Endothelial cell (in vitro differentiated cells): ENCODE results near the gene AMPD3. TPM values are rescaled to one million over a fixed set of nuclear protein-coding genes. Genes with fewer than 3 reads are reported as not detected.

Experiments used
- DNase-seq: peaks from one replicate; pipeline ENCODE4 v3.0.0; 2021; ENCODE audit warnings: low spot score
- H3K27ac Mint-ChIP-seq: one replicate; pipeline ENCODE4 v1.8.0; 2021; ENCODE audit warnings: mixed read lengths, inconsistent platforms; ENCODE audit not compliant: unreplicated experiment
- H3K27me3 Mint-ChIP-seq: one replicate; pipeline ENCODE4 v1.8.0; 2021; ENCODE audit warnings: mild to moderate bottlenecking, moderate library complexity, mixed read lengths, inconsistent platforms; ENCODE audit not compliant: unreplicated experiment
- H3K36me3 Mint-ChIP-seq: one replicate; pipeline ENCODE4 v1.8.0; 2021; ENCODE audit warnings: mild to moderate bottlenecking, low read depth, mixed read lengths, inconsistent platforms; ENCODE audit not compliant: unreplicated experiment
- H3K4me1 Mint-ChIP-seq: one replicate; pipeline ENCODE4 v1.8.0; 2021; ENCODE audit warnings: mild to moderate bottlenecking, mixed read lengths, inconsistent platforms; ENCODE audit not compliant: unreplicated experiment
- H3K4me3 Mint-ChIP-seq: one replicate; pipeline ENCODE4 v1.8.0; 2021; ENCODE audit warnings: mild to moderate bottlenecking, mixed read lengths, inconsistent platforms; ENCODE audit not compliant: unreplicated experiment
- H3K9me3 Mint-ChIP-seq: one replicate; pipeline ENCODE4 v1.8.0; 2021; ENCODE audit warnings: mixed read lengths, inconsistent platforms; ENCODE audit not compliant: unreplicated experiment
- total RNA-seq: library from RNA; stranded (reverse); fragmentation: NEBNext Ultra II Directional; extraction: Animal tissue kit (Norgen Biotek cat#: 25700); gene quantifications from one replicate; pipeline ENCODE4 v1.2.1, GENCODE V29; 2021; ENCODE audit not compliant: unreplicated experiment
- TF ChIP-seq, protein P1 (sequence below): fragments of 200-600 bp; sonication (generic); IDR thresholded peaks from one replicate; pipeline ENCODE4 v1.5.0; 2021; ENCODE audit warnings: antibody characterized with exemption; ENCODE audit not compliant: unreplicated experiment

AMPD3 gene
- total RNA-seq, 1 donor from 2014 or later: 23.2 TPM

DNA sequence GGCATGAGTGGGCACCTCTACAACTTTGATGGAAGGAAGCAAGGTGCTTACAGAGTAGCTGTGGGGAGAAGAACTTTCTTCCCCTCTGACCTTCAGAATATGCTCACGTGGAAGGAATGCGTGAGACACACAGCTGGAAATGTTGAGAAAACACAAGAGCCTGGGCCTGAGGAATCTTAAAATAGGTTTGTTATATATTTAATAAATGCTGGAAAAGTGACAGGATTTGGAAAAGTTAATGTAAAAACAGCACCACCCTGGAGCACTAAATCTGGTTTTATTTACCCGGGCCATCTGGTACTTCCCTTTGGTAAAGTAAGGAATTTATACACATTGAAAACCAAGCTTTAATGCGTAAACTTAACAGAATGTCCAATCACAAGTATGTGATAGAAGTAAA lies 14.0 kb upstream of the AMPD3 start:
- TF ChIP-seq, protein P1, sequence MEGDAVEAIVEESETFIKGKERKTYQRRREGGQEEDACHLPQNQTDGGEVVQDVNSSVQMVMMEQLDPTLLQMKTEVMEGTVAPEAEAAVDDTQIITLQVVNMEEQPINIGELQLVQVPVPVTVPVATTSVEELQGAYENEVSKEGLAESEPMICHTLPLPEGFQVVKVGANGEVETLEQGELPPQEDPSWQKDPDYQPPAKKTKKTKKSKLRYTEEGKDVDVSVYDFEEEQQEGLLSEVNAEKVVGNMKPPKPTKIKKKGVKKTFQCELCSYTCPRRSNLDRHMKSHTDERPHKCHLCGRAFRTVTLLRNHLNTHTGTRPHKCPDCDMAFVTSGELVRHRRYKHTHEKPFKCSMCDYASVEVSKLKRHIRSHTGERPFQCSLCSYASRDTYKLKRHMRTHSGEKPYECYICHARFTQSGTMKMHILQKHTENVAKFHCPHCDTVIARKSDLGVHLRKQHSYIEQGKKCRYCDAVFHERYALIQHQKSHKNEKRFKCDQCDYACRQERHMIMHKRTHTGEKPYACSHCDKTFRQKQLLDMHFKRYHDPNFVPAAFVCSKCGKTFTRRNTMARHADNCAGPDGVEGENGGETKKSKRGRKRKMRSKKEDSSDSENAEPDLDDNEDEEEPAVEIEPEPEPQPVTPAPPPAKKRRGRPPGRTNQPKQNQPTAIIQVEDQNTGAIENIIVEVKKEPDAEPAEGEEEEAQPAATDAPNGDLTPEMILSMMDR: no peak
- Mint-ChIP-seq H3K4me3 (no peak overlapping the region), H3K27me3 (no peaks in the 10 kb centered on the region), H3K27ac (no peak overlapping the region), H3K9me3 (no peaks in the 10 kb centered on the region), H3K36me3 (no peaks in the 10 kb centered on the region), H3K4me1 (peaks cover 3% of the 10 kb centered on the region)
- DNase-seq: no peak

DNA sequence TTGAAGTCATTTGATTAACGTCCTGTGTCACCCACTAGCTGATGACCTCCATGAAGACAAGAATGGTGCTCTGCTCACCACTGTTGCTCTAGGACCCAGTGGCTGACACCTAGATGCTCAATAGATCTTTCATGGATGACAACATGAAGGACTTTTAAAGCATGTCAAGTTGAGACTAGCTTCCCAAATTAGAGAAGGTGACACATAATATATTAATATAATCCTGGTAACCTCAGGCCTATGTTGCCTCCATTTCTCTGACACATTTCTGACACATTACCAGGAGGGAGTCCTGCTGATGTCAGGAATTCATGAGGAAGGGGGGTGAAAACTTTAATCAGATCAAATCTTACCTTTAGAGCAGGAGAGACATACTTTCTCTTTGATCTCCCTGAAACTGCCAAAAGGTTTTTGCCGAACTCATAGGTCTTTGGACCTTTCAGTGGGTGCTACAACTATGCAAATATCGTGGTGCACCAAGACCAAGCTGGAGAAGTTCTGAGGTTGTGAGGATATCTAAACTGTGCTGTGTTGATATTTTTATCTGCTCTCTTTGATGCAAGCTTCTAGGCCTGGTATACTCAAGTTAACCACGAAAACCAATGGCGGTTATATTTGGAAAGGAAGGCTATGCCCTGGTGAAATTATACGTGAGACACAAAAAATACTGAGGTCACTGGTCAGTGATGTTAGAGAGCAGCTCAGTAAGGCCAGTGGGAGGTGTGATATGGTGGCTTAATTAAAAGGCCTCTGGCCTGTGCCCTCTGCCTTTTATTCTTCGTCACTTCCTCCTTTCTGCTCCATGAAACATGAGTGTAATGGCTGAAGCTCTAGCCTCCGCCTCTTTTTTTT lies 13.2 kb upstream of the AMPD3 start:
- no peak overlapping the region for H3K4me3 Mint-ChIP-seq
- no peak for DNase-seq
- no peaks in the 10 kb centered on the region for H3K36me3 Mint-ChIP-seq
- no peaks in the 10 kb centered on the region for H3K9me3 Mint-ChIP-seq
- no peaks in the 10 kb centered on the region for H3K4me1 Mint-ChIP-seq
- TF ChIP-seq, protein P1: no peak
- no peak overlapping the region for H3K27ac Mint-ChIP-seq
- H3K27me3 Mint-ChIP-seq: no peaks in the 10 kb centered on the region

DNA sequence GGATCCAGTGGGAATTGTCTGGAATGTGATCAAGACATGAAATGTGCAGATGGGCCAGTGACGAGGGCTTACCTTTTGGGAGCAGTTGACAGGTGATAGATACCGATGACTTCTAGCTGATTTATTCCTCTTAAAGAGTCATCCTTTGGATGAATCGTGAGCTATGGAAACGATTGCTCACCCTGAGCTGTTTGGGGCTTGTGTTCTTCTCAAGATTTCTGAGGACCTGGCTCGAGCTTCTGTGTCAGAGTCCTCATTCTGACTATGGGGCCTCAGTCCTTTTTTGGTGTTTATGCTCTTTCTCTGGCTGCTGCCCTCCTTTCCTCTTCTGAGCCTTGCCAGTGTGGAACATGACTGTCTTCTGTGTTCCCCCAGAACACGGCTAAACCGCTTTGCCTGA lies 11.9 kb upstream of the AMPD3 start:
- H3K9me3 Mint-ChIP-seq: no peaks in the 10 kb centered on the region
- no peaks in the 10 kb centered on the region for H3K4me1 Mint-ChIP-seq
- H3K27me3 Mint-ChIP-seq: no peaks in the 10 kb centered on the region
- DNase-seq: no peak
- no peak overlapping the region for H3K4me3 Mint-ChIP-seq
- TF ChIP-seq, protein P1: no peak
- no peak overlapping the region for H3K27ac Mint-ChIP-seq
- no peaks in the 10 kb centered on the region for H3K36me3 Mint-ChIP-seq

DNA sequence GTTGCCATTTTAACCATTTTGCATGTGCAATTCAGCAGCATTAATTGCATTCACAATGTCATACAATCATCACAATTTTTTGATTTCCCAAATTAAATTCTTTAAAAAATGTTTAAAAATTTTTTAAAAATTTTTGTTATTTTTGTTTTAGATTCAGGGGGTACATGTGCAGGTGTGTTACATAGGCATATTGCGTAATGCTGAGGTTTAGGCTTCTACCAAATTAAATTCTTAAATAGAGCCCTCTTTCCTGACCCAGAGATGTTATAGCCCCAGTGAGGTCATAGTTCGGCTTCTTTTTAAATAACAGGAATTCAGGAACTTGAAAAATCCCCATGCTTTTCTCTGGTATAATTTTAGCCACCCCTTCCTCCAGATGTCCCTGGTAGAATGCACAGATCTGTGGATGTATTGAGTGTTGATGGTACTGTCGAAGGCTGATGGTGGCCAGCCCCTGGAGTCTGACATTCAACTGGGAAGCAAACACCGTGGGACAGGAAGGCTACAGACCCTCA lies 11.3 kb upstream of the AMPD3 start:
- TF ChIP-seq, protein P1: no peak
- no peak overlapping the region for H3K27ac Mint-ChIP-seq

DNA sequence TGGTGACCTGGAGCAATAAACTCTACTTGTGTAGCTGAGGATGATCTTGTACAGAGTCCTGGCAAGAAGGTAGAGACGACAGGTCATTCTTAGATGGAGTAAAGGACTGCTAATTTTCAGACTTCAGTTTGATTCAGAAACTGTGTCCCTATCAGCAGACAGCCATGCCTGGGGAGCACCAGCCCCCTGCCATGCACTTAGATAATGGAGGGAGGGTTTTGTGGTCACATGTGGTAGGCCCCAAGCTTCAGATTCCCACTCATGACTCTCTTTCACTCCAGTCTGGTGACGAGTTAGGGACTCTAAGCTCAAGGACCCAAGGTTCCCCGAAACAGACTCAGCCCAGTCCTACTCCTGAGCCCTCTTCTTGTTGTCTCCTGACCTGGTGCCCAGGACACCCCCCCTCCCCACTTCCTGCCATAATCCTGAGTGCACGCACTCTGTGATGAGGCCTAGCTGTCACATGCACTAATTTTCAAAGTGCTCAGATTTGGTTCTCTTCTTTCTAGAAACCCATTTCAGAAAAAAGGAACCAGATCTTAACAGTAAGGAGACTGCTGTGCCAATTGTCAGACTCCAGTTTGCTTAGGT lies 10.2 kb upstream of the AMPD3 start:
- Mint-ChIP-seq H3K27me3 (peaks cover 3% of the 10 kb centered on the region), H3K9me3 (no peaks in the 10 kb centered on the region), H3K36me3 (peaks cover 2% of the 10 kb centered on the region), H3K4me3 (no peak overlapping the region), H3K4me1 (peaks cover 4% of the 10 kb centered on the region), H3K27ac (no peak overlapping the region)
- DNase-seq: no peak
- TF ChIP-seq, protein P1: no peak

More for the DNA sequence above, 11.3 kb upstream of the AMPD3 start:
- Mint-ChIP-seq H3K4me3 (no peak overlapping the region), H3K9me3 (no peaks in the 10 kb centered on the region), H3K36me3 (no peaks in the 10 kb centered on the region), H3K27me3 (no peaks in the 10 kb centered on the region), H3K4me1 (no peaks in the 10 kb centered on the region)
- DNase-seq: no peak
